Cerebellar nuclear complex (tissue), 1 donor: Measurements from ENCODE around the gene FOXL1.

Experiments
- DNase-seq, 2 experiments: peaks; one replicate each; lab custom pipeline; 2025; lab: John Stamatoyannopoulos, UW

FOXL1 gene

GRCh38 chr16:86549076-86549892 is 29.1 kb upstream of the FOXL1 start:
- no peak for DNase-seq

DNA sequence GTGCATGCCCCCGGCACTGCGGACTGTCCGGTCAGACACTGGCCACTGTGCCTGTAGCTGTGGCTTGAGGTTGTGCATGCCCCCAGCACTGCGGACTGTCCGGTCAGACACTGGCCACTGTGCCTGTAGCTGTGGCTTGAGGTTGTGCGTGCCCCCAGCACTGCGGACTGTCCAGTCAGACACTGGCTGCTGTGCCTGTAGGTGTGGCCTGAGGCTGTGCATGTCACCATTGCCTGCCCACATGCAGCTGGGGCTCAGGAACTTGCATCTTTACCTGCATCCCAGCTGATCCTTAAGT is 28.5 kb upstream of the FOXL1 start:
- no peak for DNase-seq

GRCh38 chr16:86550281-86550680 is 28.1 kb upstream of the FOXL1 start:
- no peak for DNase-seq

- no peak for DNase-seq
These were observed 25.0 kb upstream of the FOXL1 start for GRCh38 chr16:86553356-86553755.

- DNase-seq = no peak
These were observed 23.8 kb upstream of the FOXL1 start for GRCh38 chr16:86554599-86554916.

DNA sequence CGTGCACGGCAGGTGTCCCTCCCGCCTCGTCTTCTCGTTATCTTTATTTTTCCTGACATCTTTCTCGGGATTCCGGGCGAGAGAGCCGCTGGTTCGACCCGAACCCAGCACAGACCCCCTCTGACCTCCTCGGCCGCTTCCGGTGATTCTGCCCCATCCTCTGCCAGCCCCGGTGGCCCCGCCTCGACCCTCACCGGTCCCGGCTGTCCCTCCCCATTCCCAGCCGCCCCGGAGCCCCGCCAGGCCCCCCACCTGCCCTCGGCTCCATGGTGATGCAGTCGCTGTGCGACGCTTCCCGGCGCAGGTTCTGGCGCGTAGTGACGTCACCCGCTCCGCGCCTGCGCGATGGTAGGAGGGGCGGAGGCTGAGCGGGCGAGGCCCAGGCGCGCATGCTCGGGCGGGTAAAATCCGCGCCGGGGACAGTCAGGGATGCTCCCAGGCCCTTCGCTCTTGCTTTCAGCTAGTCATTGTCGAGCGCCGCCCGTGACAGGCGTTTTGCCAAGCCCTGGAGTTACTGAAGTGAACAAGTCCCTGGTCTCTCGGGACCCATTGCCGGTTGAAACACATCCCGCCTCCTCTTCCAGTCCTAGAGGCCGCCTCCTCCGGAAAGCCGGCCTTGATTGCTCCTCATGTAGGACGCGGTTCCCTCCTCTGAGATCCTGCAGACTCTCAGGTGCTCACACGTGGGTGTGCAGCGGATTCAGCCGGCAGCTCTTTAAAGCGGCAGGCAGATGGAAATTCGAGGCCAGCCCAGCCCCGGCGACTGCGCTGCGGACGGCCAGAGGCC is 23.2 kb upstream of the FOXL1 start, which contains the start of gene MTHFSD:
Gene MTHFSD (minus strand): TSS at position 319 of the 787 bp plus-strand sequence. CDS start 51 bp downstream, at position 268.
- peak; percentile 29 to 53 for DNase-seq

DNA sequence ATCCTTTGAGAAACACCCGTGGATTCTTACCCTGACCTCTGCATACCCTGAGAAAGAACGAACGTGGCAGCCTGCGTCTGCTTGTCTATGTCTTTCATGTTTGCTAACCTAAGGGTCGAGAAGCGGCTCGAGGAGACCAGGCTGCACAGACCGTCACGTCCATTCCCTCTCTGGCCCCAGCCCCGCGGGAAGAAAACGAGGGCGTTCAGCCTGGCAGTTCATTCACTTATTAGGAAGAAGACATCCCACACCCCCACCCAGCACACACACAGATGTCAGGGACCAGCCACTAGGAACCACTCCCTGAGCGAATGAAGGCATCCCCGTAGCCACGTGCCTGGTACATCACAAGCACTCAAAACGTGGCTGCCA is 22.7 kb upstream of the FOXL1 start:
- no peak for DNase-seq

GRCh38 chr16:86556576-86556975 is 21.8 kb upstream of the FOXL1 start:
- no peak for DNase-seq

DNA sequence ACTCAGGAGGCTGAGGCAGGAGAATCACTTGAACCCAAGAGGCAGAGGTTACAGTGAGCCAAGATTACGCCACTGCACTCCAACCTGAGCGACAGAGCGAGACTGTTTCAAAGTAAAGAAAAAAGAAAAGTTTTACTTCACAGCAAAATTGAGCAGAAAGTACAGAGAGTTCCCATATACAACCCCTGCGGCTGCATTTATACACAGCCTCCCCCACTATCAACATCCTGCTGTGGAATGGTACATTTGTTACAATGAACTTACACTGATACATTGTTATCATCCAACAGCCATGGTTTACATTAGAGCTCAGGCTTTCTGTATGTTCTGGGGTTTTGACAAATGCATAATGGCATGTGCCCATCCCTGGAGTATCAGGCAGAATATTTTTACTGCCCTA is 20.8 kb upstream of the FOXL1 start:
- no peak for DNase-seq

GRCh38 chr16:86558355-86559193 is 19.8 kb upstream of the FOXL1 start:
- DNase-seq = no peak

- DNase-seq = no peak
These were observed 18.5 kb upstream of the FOXL1 start for GRCh38 chr16:86559802-86560305.

GRCh38 chr16:86562356-86562755 is 16.0 kb upstream of the FOXL1 start:
- no peak for DNase-seq

GRCh38 chr16:86563469-86564345 is 14.6 kb upstream of the FOXL1 start:
- peak; percentile 24 to 72 for DNase-seq

- no peak for DNase-seq
These were observed 13.1 kb upstream of the FOXL1 start for GRCh38 chr16:86565181-86565631.

- no peak for DNase-seq
These were observed 12.5 kb upstream of the FOXL1 start for GRCh38 chr16:86565644-86566511.

- DNase-seq = no peak
These were observed 11.8 kb upstream of the FOXL1 start, which contains the start of gene FOXC2 for GRCh38 chr16:86566601-86566965. Gene FOXC2 (plus strand): TSS chr16:86566829. CDS start chr16:86567336, 507 bp downstream.

- no peak for DNase-seq
These were observed 11.2 kb upstream of the FOXL1 start for GRCh38 chr16:86566966-86567700.

DNA sequence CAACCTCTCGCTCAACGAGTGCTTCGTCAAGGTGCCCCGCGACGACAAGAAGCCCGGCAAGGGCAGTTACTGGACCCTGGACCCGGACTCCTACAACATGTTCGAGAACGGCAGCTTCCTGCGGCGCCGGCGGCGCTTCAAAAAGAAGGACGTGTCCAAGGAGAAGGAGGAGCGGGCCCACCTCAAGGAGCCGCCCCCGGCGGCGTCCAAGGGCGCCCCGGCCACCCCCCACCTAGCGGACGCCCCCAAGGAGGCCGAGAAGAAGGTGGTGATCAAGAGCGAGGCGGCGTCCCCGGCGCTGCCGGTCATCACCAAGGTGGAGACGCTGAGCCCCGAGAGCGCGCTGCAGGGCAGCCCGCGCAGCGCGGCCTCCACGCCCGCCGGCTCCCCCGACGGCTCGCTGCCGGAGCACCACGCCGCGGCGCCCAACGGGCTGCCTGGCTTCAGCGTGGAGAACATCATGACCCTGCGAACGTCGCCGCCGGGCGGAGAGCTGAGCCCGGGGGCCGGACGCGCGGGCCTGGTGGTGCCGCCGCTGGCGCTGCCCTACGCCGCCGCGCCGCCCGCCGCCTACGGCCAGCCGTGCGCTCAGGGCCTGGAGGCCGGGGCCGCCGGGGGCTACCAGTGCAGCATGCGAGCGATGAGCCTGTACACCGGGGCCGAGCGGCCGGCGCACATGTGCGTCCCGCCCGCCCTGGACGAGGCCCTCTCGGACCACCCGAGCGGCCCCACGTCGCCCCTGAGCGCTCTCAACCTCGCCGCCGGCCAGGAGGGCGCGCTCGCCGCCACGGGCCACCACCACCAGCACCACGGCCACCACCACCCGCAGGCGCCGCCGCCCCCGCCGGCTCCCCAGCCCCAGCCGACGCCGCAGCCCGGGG is 10.4 kb upstream of the FOXL1 start:
- no peak for DNase-seq
